SK-N-SH (cell line): ENCODE measurements around the gene POMC. TPM values are rescaled to one million over a fixed set of nuclear protein-coding genes. Genes with fewer than 3 reads are reported as not detected.

Experiments
- CTCF ChIA-PET: fragments of 300-600, 350-600 bp; formaldehyde crosslinking; extraction: SDS; loops from one replicate; lab custom pipeline; 2021; lab: Yijun Ruan, JAX
- POLR2A ChIA-PET: fragments of 350-600 bp; sonication (Branson Sonifier 250); formaldehyde crosslinking; extraction: SDS; loops from one replicate; lab custom pipeline; 2020; ENCODE audit warnings: antibody characterized with exemption, inconsistent platforms; lab: Yijun Ruan, JAX
- DNase-seq: peaks from one replicate; pipeline ENCODE4 v3.0.0; 2012
- H2AFZ ChIP-seq: fragments of 200-600 bp; sonication (generic); 2 replicates; pipeline ENCODE4 v1.8.1; 2016; ENCODE audit warnings: antibody characterized with exemption, mild to moderate bottlenecking, low read depth
- H3F3A ChIP-seq: fragments of 200-600 bp; sonication (generic); replicated peaks from 2 replicates; pipeline ENCODE3; 2016; ENCODE audit warnings: antibody characterized with exemption, mild to moderate bottlenecking; ENCODE audit not compliant: insufficient read depth
- H3K27ac ChIP-seq, 2 experiments: fragments of 200-500 bp in 1 of 2; fragments of 200-600 bp in 1 of 2; sonication (Bioruptor generic) in 1 of 2; sonication (generic), shearing (Covaris generic) in 1 of 2; 2 replicates each; pipeline versions ENCODE4 v1.5.1 to v1.6.1; 2014 to 2016; ENCODE audit warnings: low read depth in 2 of 2, inconsistent platforms in 1 of 2, low read length in 1 of 2, mild to moderate bottlenecking in 1 of 2, mixed read lengths in 1 of 2
- H3K27me3 ChIP-seq: fragments of 200-600 bp; sonication (generic), shearing (Covaris generic); 2 replicates; pipeline ENCODE4 v1.6.1; 2016; ENCODE audit warnings: mixed run types; ENCODE audit not compliant: insufficient read depth
- H3K36me3 ChIP-seq, 2 experiments: fragments of 200-500 bp in 1 of 2; fragments of 200-600 bp in 1 of 2; sonication (Bioruptor generic) in 1 of 2; sonication (generic) in 1 of 2; replicated peaks in 1 of 2; 2 replicates each; pipeline versions ENCODE3 to v1.5.1; 2014 to 2016; ENCODE audit warnings: low read length in 1 of 2, mild to moderate bottlenecking in 1 of 2; ENCODE audit not compliant: insufficient read depth in 2 of 2, control insufficient read depth in 1 of 2
- H3K4me1 ChIP-seq, 2 experiments: fragments of 200-500 bp in 1 of 2; fragments of 200-600 bp in 1 of 2; sonication (Bioruptor generic) in 1 of 2; sonication (generic), shearing (Covaris generic) in 1 of 2; 2 replicates each; pipeline versions ENCODE4 v1.5.1 to v1.6.1; 2014 to 2016; ENCODE audit warnings: low read depth in 1 of 2, low read length in 1 of 2, mixed run types in 1 of 2; ENCODE audit not compliant: insufficient read depth in 2 of 2, control insufficient read depth in 1 of 2
- H3K4me2 ChIP-seq: fragments of 200-600 bp; sonication (generic), shearing (Covaris generic); 2 replicates; pipeline ENCODE4 v1.6.1; 2017; ENCODE audit warnings: mixed run types
- H3K4me3 ChIP-seq, 2 experiments: fragments of 200-500 bp in 1 of 2; fragments of 200-600 bp in 1 of 2; sonication (Bioruptor generic) in 1 of 2; sonication (generic), shearing (Covaris generic) in 1 of 2; 2 replicates each; pipeline versions ENCODE4 v1.5.1 to v1.8.1; 2014 to 2016; ENCODE audit warnings: low read depth in 2 of 2, inconsistent platforms in 1 of 2, low read length in 1 of 2, mild to moderate bottlenecking in 1 of 2, mixed read lengths in 1 of 2, moderate library complexity in 1 of 2
- H3K79me2 ChIP-seq: fragments of 200-600 bp; sonication (generic); 2 replicates; pipeline ENCODE4 v1.8.1; 2017; ENCODE audit warnings: mild to moderate bottlenecking; ENCODE audit not compliant: insufficient read depth
- H3K9ac ChIP-seq: fragments of 200-600 bp; sonication (generic); 2 replicates; pipeline ENCODE4 v1.6.1; 2017; ENCODE audit warnings: mixed run types
- H3K9me2 ChIP-seq: fragments of 200-600 bp; sonication (generic); 2 replicates; pipeline ENCODE4 v1.6.1; 2017; ENCODE audit warnings: mixed run types
- H3K9me3 ChIP-seq: fragments of 200-600 bp; sonication (generic); 2 replicates; pipeline ENCODE4 v1.6.1; 2017; ENCODE audit warnings: mixed run types, mild to moderate bottlenecking, moderate library complexity
- H4K20me1 ChIP-seq: fragments of 200-600 bp; sonication (generic); 2 replicates; pipeline ENCODE4 v1.6.1; 2017; ENCODE audit warnings: mild to moderate bottlenecking, mixed run types; ENCODE audit not compliant: insufficient read depth
- CHD2 ChIP-seq: fragments of 150-350 bp; IDR thresholded peaks from 2 replicates; pipeline ENCODE4 v1.6.1; 2018; ENCODE audit warnings: low read length; ENCODE audit not compliant: partially characterized antibody
- EZH2phosphoT487 ChIP-seq: fragments of 200-600 bp; sonication (generic); IDR thresholded peaks from 2 replicates; pipeline ENCODE4 v1.6.1; 2017; ENCODE audit warnings: low read depth, mixed run types, mild to moderate bottlenecking, antibody characterized with exemption, moderate library complexity, borderline replicate concordance
- FOSL2 ChIP-seq: IDR thresholded peaks from 2 replicates; pipeline ENCODE4 v1.4.0; 2012; ENCODE audit warnings: low read depth, mild to moderate bottlenecking, moderate library complexity, borderline replicate concordance
- FOXJ3 ChIP-seq: sonication (generic); formaldehyde crosslinking; IDR thresholded peaks from 2 replicates; pipeline ENCODE4 v1.5.1; 2020; ENCODE audit warnings: mild to moderate bottlenecking, missing genetic modification reagents
- GABPA ChIP-seq: IDR thresholded peaks from 2 replicates; pipeline ENCODE4 v1.4.0; 2012; ENCODE audit warnings: low read depth, mild to moderate bottlenecking
- GATA2 ChIP-seq: sonication (generic); formaldehyde crosslinking; IDR thresholded peaks from 2 replicates; pipeline ENCODE4 v1.5.0; 2020; ENCODE audit warnings: mild to moderate bottlenecking, missing genetic modification reagents
- MEF2A ChIP-seq: IDR thresholded peaks from 2 replicates; pipeline ENCODE4 v1.4.0; 2012; ENCODE audit warnings: low read depth, borderline replicate concordance
- NFIC ChIP-seq: IDR thresholded peaks from 2 replicates; pipeline ENCODE4 v1.4.0; 2012; ENCODE audit warnings: borderline replicate concordance
- POLR2AphosphoS5 ChIP-seq: IDR thresholded peaks from 2 replicates; pipeline ENCODE4 v1.6.1; 2012; ENCODE audit warnings: low read depth, low read length
- RCOR1 ChIP-seq: fragments of 150-350 bp; IDR thresholded peaks from 2 replicates; pipeline ENCODE4 v1.6.1; 2017; ENCODE audit warnings: antibody characterized with exemption, low read length
- RXRA ChIP-seq: IDR thresholded peaks from 2 replicates; pipeline ENCODE4 v1.4.0; 2012; ENCODE audit warnings: low read depth, mild to moderate bottlenecking, borderline replicate concordance
- SIN3A ChIP-seq: IDR thresholded peaks from 2 replicates; pipeline ENCODE4 v1.6.1; 2012; ENCODE audit warnings: low read depth, mild to moderate bottlenecking, low read length, moderate library complexity, borderline replicate concordance
- SMC3 ChIP-seq: IDR thresholded peaks from 2 replicates; pipeline ENCODE4 v1.6.1; 2012; ENCODE audit warnings: low read depth, low read length, improper control_type of control experiment
- TCF12 ChIP-seq: IDR thresholded peaks from 2 replicates; pipeline ENCODE4 v1.4.0; 2012
- TEAD4 ChIP-seq: IDR thresholded peaks from 2 replicates; pipeline ENCODE4 v1.4.0; 2012; ENCODE audit warnings: mild to moderate bottlenecking, borderline replicate concordance; ENCODE audit not compliant: insufficient read depth
- WGBS: methylation state at CpG from one replicate; pipeline ENCODE4 v1.1.6; 2017; ENCODE audit warnings: low lambda C conversion rate; 5-methylcytosine and 5-hydroxymethylcytosine counted together
- polyA plus RNA-seq, 3 experiments: library from polyadenylated mRNA; depleted of rRNA; stranded (reverse); fragments of >200 nt; gene quantifications; 2 replicates each; pipeline ENCODE4 v1.2.3, GENCODE V29; 2012
- TF ChIP-seq, protein P1 (sequence below): fragments of 200-600 bp; sonication (generic); IDR thresholded peaks from 2 replicates; pipeline ENCODE4 v1.6.1; 2017; ENCODE audit warnings: antibody characterized with exemption, mild to moderate bottlenecking, moderate library complexity
- TF ChIP-seq, protein P2 (sequence below): IDR thresholded peaks from 2 replicates; pipeline ENCODE4 v1.4.0; 2012; ENCODE audit warnings: low read depth, borderline replicate concordance

Gene POMC
- polyA plus RNA-seq, 1 of the 3 experiments (the other 2 are of a cell fraction): not detected

DNA sequence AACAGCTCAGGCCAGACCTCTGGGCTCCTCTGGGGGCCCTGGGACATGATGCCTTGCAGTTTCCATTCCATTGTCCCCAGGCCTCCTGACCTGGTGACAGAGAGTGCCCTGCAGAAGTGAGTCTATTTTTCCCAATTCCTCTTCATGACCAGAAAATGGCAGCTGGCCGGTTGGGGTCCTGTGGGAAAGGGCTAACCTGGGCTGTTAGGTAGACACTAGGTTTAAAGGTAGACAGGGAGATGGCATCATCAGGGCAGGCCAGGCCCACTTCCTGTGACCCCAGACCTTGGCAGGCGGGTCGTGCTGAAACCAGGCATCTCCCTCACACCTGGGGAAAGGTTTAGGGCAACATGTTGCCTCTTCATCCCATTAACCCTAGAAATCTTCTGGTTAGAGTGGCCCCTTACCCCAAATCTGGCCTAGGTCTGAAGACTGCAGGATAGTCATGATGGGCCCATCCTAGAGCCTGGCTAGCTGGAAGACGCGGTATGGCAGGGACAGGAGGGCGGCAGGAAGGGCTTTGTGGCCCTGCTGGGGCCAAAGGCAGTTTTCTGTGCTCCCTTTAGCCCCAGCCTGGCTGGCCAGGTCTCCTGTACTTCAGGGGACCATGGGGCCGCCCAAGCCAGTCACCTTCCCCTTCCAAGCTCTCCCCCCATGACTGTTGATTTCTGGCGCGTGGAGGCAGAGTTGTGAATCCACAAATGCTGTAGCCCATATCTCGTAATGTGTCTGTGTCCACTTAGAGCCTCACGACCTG lies 10.1 kb downstream of the POMC start:
- Histone ChIP-seq H3K79me2 (no peaks in the 10 kb centered on the region), H4K20me1 (no peaks in the 10 kb centered on the region), H2AFZ (no peak overlapping the region), H3K9me2 (no peaks in the 10 kb centered on the region), H3K4me2 (no peak overlapping the region), H3K4me3 (no peak overlapping the region), H3K27me3 (peaks cover 3% of the 10 kb centered on the region; the same call in 1 of the 2 replicates)
- ChIA-PET POLR2A (no interaction called here), CTCF (interaction anchor here (1.4 to 2.3 kb wide), 2 partner anchors 39 to 183 kb away, joined by 7 to 13 read pairs; no protein-coding TSS in a partner anchor)
- WGBS: 88% methylated on average over 8 of the region's 11 CpGs
- no peak for TF ChIP-seq FOXJ3 (CRISPR knock-in tag)
- TF ChIP-seq, protein P1, sequence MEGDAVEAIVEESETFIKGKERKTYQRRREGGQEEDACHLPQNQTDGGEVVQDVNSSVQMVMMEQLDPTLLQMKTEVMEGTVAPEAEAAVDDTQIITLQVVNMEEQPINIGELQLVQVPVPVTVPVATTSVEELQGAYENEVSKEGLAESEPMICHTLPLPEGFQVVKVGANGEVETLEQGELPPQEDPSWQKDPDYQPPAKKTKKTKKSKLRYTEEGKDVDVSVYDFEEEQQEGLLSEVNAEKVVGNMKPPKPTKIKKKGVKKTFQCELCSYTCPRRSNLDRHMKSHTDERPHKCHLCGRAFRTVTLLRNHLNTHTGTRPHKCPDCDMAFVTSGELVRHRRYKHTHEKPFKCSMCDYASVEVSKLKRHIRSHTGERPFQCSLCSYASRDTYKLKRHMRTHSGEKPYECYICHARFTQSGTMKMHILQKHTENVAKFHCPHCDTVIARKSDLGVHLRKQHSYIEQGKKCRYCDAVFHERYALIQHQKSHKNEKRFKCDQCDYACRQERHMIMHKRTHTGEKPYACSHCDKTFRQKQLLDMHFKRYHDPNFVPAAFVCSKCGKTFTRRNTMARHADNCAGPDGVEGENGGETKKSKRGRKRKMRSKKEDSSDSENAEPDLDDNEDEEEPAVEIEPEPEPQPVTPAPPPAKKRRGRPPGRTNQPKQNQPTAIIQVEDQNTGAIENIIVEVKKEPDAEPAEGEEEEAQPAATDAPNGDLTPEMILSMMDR: no peak
- TF ChIP-seq EZH2phosphoT487: no peak
- TF ChIP-seq GATA2: no peak
- TF ChIP-seq SIN3A: no peak
- TF ChIP-seq FOSL2: no peak
- no peak for TF ChIP-seq NFIC
- TF ChIP-seq MEF2A: no peak
- TF ChIP-seq TEAD4: no peak
- TF ChIP-seq SMC3: no peak
- no peak for TF ChIP-seq RCOR1
- TF ChIP-seq GABPA: no peak
- no peak for TF ChIP-seq CHD2
- no peak for TF ChIP-seq POLR2AphosphoS5
- TF ChIP-seq, protein P2, sequence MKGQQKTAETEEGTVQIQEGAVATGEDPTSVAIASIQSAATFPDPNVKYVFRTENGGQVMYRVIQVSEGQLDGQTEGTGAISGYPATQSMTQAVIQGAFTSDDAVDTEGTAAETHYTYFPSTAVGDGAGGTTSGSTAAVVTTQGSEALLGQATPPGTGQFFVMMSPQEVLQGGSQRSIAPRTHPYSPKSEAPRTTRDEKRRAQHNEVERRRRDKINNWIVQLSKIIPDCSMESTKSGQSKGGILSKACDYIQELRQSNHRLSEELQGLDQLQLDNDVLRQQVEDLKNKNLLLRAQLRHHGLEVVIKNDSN: no peak
- no peak for TF ChIP-seq TCF12
- no peak for TF ChIP-seq RXRA
- TF ChIP-seq, all 33 proteins: peak for 0
- H3K4me1 ChIP-seq: peaks cover 0 to 12% of the 10 kb centered on the region in 2 experiments; a peak in 1 of 4 replicates
- H3K36me3 ChIP-seq: no peaks in the 10 kb centered on the region
- no peak for DNase-seq
- no peaks in the 10 kb centered on the region for H3F3A ChIP-seq
- no peak overlapping the region for H3K27ac ChIP-seq
- H3K9me3 ChIP-seq: no peaks in the 10 kb centered on the region
- no peak overlapping the region for H3K9ac ChIP-seq
